ENCODE measurements around the gene FRYL.

GRCh38 chr4:48602222-48602621 lies 177.9 kb downstream of the FRYL start:
- TF ChIP-seq EZH2 (IDR thresholded peaks at IDR 0.05; ENCODE audit: low read length, missing control alignments) (no peak), CTCF (conservative IDR thresholded peaks at IDR 0.05 in 1 of 2, IDR thresholded peaks at IDR 0.05 in 1 of 2; ENCODE audit: low read depth in 1 of 2, low read length in 2 of 2) (no peak)

All from fibroblast of lung (primary cell).